Mesenchymal stem cell (in vitro differentiated cells and primary cell): Measurements from ENCODE around the gene TUB.

ENCODE experiments used
- DNase-seq: peaks from one replicate; pipeline ENCODE4 v3.0.0-alpha.2; 2013
- H2AFZ ChIP-seq: one replicate; pipeline ENCODE4 v1.6.1; 2013; ENCODE audit warnings: low read depth, mild to moderate bottlenecking, control low read depth, inconsistent platforms, low read length, moderate library complexity
- H2AK5ac ChIP-seq: 2 replicates; pipeline ENCODE4 v1.6.1; 2013; ENCODE audit warnings: low read length, moderate library complexity, mild to moderate bottlenecking, inconsistent platforms; ENCODE audit not compliant: severe bottlenecking
- H2BK120ac ChIP-seq: one replicate; pipeline ENCODE4 v1.6.1; 2013; ENCODE audit warnings: low read depth, mild to moderate bottlenecking, inconsistent platforms, low read length, moderate library complexity
- H2BK12ac ChIP-seq, 2 experiments: one replicate each; pipeline ENCODE4 v1.6.1; 2013; ENCODE audit warnings: inconsistent platforms in 2 of 2, low read length in 2 of 2, mild to moderate bottlenecking in 2 of 2, moderate library complexity in 2 of 2, control low read depth in 1 of 2
- H2BK15ac ChIP-seq: one replicate; pipeline ENCODE4 v1.6.1; 2013; ENCODE audit warnings: mild to moderate bottlenecking, low read depth, inconsistent platforms; ENCODE audit not compliant: poor library complexity, severe bottlenecking
- H2BK5ac ChIP-seq: 2 replicates; pipeline ENCODE4 v1.6.1; 2013; ENCODE audit warnings: low read depth, mild to moderate bottlenecking, low read length, control low read depth, inconsistent platforms; ENCODE audit not compliant: poor library complexity, severe bottlenecking
- H3K14ac ChIP-seq, 2 experiments: one replicate each; pipeline ENCODE4 v1.6.1; 2013; ENCODE audit warnings: inconsistent platforms in 2 of 2, low read length in 2 of 2, control low read depth in 1 of 2, mild to moderate bottlenecking in 1 of 2, moderate library complexity in 1 of 2
- H3K18ac ChIP-seq, 2 experiments: one replicate each; pipeline ENCODE4 v1.6.1; 2013; ENCODE audit warnings: inconsistent platforms in 2 of 2, low read length in 2 of 2, control low read depth in 1 of 2, low read depth in 1 of 2, mild to moderate bottlenecking in 1 of 2
- H3K23ac ChIP-seq, 2 experiments: one replicate each; pipeline ENCODE4 v1.6.1; 2013; ENCODE audit warnings: inconsistent platforms in 2 of 2, low read length in 2 of 2, mild to moderate bottlenecking in 2 of 2, moderate library complexity in 2 of 2, control low read depth in 1 of 2
- H3K27ac ChIP-seq: 2 replicates; pipeline ENCODE4 v1.5.1; 2013; ENCODE audit warnings: mild to moderate bottlenecking, moderate library complexity, low read length, control low read depth, inconsistent platforms; ENCODE audit not compliant: poor library complexity, severe bottlenecking
- H3K27me3 ChIP-seq, 2 experiments: 2 replicates each; pipeline versions ENCODE4 v1.6.1 to v1.7.0; 2013; ENCODE audit warnings: low read length in 2 of 2, mild to moderate bottlenecking in 2 of 2, moderate library complexity in 2 of 2, control low read depth in 1 of 2, inconsistent platforms in 1 of 2; ENCODE audit not compliant: control insufficient read depth in 1 of 2, insufficient read depth in 1 of 2
- H3K36me3 ChIP-seq, 2 experiments: 2 replicates each; pipeline versions ENCODE4 v1.6.1 to v1.7.0; 2013; ENCODE audit warnings: low read length in 2 of 2, control low read depth in 1 of 2, inconsistent platforms in 1 of 2, low read depth in 1 of 2, mild to moderate bottlenecking in 1 of 2; ENCODE audit not compliant: insufficient read depth in 2 of 2, control insufficient read depth in 1 of 2
- H3K4ac ChIP-seq, 2 experiments: one replicate each; pipeline ENCODE4 v1.6.1; 2013; ENCODE audit warnings: inconsistent platforms in 2 of 2, low read length in 2 of 2, mild to moderate bottlenecking in 2 of 2, moderate library complexity in 2 of 2, control low read depth in 1 of 2, low read depth in 1 of 2
- H3K4me1 ChIP-seq: 2 replicates; pipeline ENCODE4 v1.6.1; 2013; ENCODE audit warnings: low read depth, low read length, control low read depth; ENCODE audit not compliant: control insufficient read depth, insufficient read depth
- H3K4me2 ChIP-seq: 2 replicates; pipeline ENCODE4 v1.6.1; 2013; ENCODE audit warnings: low read length, mild to moderate bottlenecking, inconsistent platforms; ENCODE audit not compliant: poor library complexity, severe bottlenecking
- H3K4me3 ChIP-seq, 2 experiments: 2 replicates each; pipeline versions ENCODE4 v1.5.1 to v1.7.0; 2013; ENCODE audit warnings: low read length in 2 of 2, mild to moderate bottlenecking in 2 of 2, control low read depth in 1 of 2, low read depth in 1 of 2; ENCODE audit not compliant: insufficient read depth in 1 of 2
- H3K79me1 ChIP-seq: replicated peaks from 2 replicates; pipeline ENCODE4 v1.6.1; 2013; ENCODE audit warnings: mild to moderate bottlenecking, control low read depth, low read length, inconsistent platforms; ENCODE audit not compliant: poor library complexity, severe bottlenecking
- H3K9ac ChIP-seq: 2 replicates; pipeline ENCODE4 v1.7.0; 2013; ENCODE audit warnings: mild to moderate bottlenecking, low read length, moderate library complexity
- H3K9me3 ChIP-seq: 2 replicates; pipeline ENCODE4 v1.7.0; 2013; ENCODE audit warnings: mild to moderate bottlenecking, low read length; ENCODE audit not compliant: control insufficient read depth
- H4K8ac ChIP-seq: one replicate; pipeline ENCODE4 v1.6.1; 2013; ENCODE audit warnings: inconsistent platforms, mild to moderate bottlenecking, low read length, moderate library complexity
- H4K91ac ChIP-seq: one replicate; pipeline ENCODE4 v1.6.1; 2013; ENCODE audit warnings: mild to moderate bottlenecking, low read length, inconsistent platforms
- WGBS: methylation state at CpG from one replicate; pipeline ENCODE4 v1.1.7; 2013; ENCODE audit warnings: mixed read lengths; 5-methylcytosine and 5-hydroxymethylcytosine counted together

TUB gene

DNA sequence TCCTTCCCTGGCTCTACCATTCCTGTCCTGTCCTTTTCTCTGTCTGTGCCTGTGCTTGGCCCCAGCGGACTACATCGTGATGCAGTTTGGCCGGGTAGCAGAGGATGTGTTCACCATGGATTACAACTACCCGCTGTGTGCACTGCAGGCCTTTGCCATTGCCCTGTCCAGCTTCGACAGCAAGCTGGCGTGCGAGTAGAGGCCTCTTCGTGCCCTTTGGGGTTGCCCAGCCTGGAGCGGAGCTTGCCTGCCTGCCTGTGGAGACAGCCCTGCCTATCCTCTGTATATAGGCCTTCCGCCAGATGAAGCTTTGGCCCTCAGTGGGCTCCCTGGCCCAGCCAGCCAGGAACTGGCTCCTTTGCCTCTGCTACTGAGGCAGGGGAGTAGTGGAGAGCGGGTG lies 20.4 kb downstream of the TUB start:
- Histone ChIP-seq H3K27ac (no peak overlapping the region), H3K4me1 (no peaks in the 10 kb centered on the region), H3K23ac (no peak overlapping the region), H2BK120ac (no peak overlapping the region), H2AK5ac (no peak overlapping the region), H3K18ac (no peak overlapping the region), H2BK12ac (no peak overlapping the region), H4K8ac (no peak overlapping the region), H2AFZ (no peak overlapping the region), H3K14ac (no peak overlapping the region), H3K27me3 (no peaks in the 10 kb centered on the region), H3K4me3 (no peak overlapping the region), H3K36me3 (peaks cover 0 to 77% of the 10 kb centered on the region in 2 experiments), H3K4me2 (no peak overlapping the region), H3K4ac (no peak overlapping the region), H4K91ac (no peak overlapping the region), H3K9ac (no peak overlapping the region), H3K79me1 (no peaks in the 10 kb centered on the region), H2BK5ac (no peak overlapping the region), H3K9me3 (no peaks in the 10 kb centered on the region), H2BK15ac (no peak overlapping the region)
- WGBS: 95% methylated on average over 9 of the region's 11 CpGs
- DNase-seq: no peak

DNA sequence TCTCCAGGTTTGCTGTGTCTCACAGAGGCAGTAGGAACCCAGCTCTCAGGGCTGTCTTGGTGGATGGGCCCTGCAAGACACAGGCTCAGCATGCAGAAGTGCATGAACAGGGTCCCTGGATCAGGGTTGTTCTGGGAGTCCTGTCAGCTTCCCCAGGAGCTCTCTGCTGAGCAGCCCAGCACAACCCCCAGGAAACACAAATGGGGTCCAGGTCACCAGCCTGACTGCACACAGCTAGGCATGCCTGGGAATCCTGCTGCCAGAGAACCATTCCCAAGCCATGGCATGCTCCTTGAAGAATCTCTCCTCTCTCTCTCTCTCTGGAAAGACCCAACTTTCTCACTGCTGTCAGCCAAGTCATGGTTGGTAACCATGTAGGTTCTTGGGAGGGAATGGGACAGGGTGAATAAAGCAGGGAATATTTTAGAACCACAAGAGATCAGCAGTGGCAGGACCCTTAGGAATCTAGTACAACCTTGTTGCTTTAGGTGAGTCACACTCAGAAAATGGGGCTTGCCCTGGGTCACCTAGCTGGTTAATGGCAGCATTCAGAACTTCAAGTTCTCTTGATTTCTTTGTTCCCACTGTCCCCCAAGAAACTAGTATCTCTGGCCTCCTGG lies 21.4 kb downstream of the TUB start:
- H4K8ac ChIP-seq: no peak overlapping the region
- no peaks in the 10 kb centered on the region for H3K27me3 ChIP-seq
- H2BK12ac ChIP-seq: no peak overlapping the region
- H3K9me3 ChIP-seq: no peaks in the 10 kb centered on the region
- no peak overlapping the region for H2BK15ac ChIP-seq
- H3K4me1 ChIP-seq: no peaks in the 10 kb centered on the region
- no peak overlapping the region for H3K4ac ChIP-seq
- H3K18ac ChIP-seq: no peak overlapping the region
- H3K14ac ChIP-seq: no peak overlapping the region
- no peak overlapping the region for H3K9ac ChIP-seq
- H2AFZ ChIP-seq: no peak overlapping the region
- no peak overlapping the region for H4K91ac ChIP-seq
- peaks cover 0 to 78% of the 10 kb centered on the region in 2 experiments for H3K36me3 ChIP-seq
- no peak overlapping the region for H3K23ac ChIP-seq
- H3K27ac ChIP-seq: no peak overlapping the region
- no peak overlapping the region for H3K4me3 ChIP-seq
- no peak overlapping the region for H2BK5ac ChIP-seq
- DNase-seq: no peak
- H3K4me2 ChIP-seq: no peak overlapping the region
- H3K79me1 ChIP-seq: no peaks in the 10 kb centered on the region
- no peak overlapping the region for H2BK120ac ChIP-seq
- H2AK5ac ChIP-seq: no peak overlapping the region

- H3K4ac ChIP-seq: no peak overlapping the region
- H3K27me3 ChIP-seq: no peaks in the 10 kb centered on the region
- no peaks in the 10 kb centered on the region for H3K79me1 ChIP-seq
- no peak overlapping the region for H3K4me2 ChIP-seq
- no peak overlapping the region for H3K9ac ChIP-seq
- no peak overlapping the region for H2BK5ac ChIP-seq
- H4K8ac ChIP-seq: no peak overlapping the region
- H4K91ac ChIP-seq: no peak overlapping the region
- H3K4me1 ChIP-seq: no peaks in the 10 kb centered on the region
- peaks cover 0 to 83% of the 10 kb centered on the region in 2 experiments for H3K36me3 ChIP-seq
- no peak overlapping the region for H2BK15ac ChIP-seq
- H3K9me3 ChIP-seq: no peaks in the 10 kb centered on the region
- H3K27ac ChIP-seq: no peak overlapping the region
- no peak overlapping the region for H3K23ac ChIP-seq
- H2AK5ac ChIP-seq: no peak overlapping the region
- H2BK12ac ChIP-seq: no peak overlapping the region
- no peak overlapping the region for H2AFZ ChIP-seq
- H3K18ac ChIP-seq: no peak overlapping the region
- no peak overlapping the region for H3K14ac ChIP-seq
- 95% methylated on average over 7 of the region's 7 CpGs for WGBS
- no peak overlapping the region for H2BK120ac ChIP-seq
- no peak for DNase-seq
- no peak overlapping the region for H3K4me3 ChIP-seq
Observed at GRCh38 chr11:8102965-8103364, 22.0 kb downstream of the TUB start.

DNA sequence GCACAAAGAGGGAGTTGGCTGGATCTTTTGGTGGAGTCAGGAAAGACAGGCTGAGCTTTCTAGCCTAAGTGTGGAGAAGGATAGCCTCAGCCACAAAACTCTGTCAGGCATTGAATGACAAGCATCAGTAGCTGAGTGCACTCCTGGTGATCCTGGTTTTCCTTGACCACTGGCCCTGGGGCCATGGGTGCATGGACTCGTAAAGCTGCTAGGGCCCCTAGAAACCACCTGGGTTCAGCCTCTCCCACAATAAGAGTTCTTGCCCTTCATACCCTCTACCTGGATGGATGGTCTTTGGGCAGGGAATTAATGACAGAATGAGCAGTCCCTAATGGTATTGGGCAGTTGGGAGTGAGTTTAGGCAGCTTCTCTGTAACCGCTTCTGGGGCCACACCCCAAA lies 22.9 kb downstream of the TUB start:
- Histone ChIP-seq H2BK120ac (no peak overlapping the region), H3K23ac (no peak overlapping the region), H3K9ac (no peak overlapping the region), H3K4me2 (no peak overlapping the region), H4K8ac (no peak overlapping the region), H3K4me1 (no peaks in the 10 kb centered on the region), H3K4me3 (no peak overlapping the region), H3K4ac (no peak overlapping the region), H3K9me3 (no peaks in the 10 kb centered on the region), H3K27me3 (no peaks in the 10 kb centered on the region), H4K91ac (no peak overlapping the region), H2AFZ (no peak overlapping the region), H2BK12ac (no peak overlapping the region), H2AK5ac (no peak overlapping the region), H3K36me3 (peaks cover 0 to 89% of the 10 kb centered on the region in 2 experiments), H3K14ac (no peak overlapping the region), H3K18ac (no peak overlapping the region), H2BK5ac (no peak overlapping the region), H2BK15ac (no peak overlapping the region), H3K79me1 (no peaks in the 10 kb centered on the region), H3K27ac (no peak overlapping the region)
- DNase-seq: no peak
- no CpG with 5 or more reads among the region's 2 CpGs for WGBS
